DND-41 (cell line): ENCODE data around the gene MTG2.

Experiments
- ATAC-seq: fragments of 200-7000 bp; cut with Tn5 transposase; 3 replicates; pipeline ENCODE4 v1.9.1; 2021; ENCODE audit warnings: low read depth; ENCODE audit not compliant: insufficient read depth
- DNase-seq: peaks from one replicate; pipeline ENCODE4 v3.0.0-alpha.2; 2020
- H2AFZ ChIP-seq: 2 replicates; pipeline ENCODE4 v1.6.0; 2012; ENCODE audit warnings: low read depth, low read length
- H3K27ac ChIP-seq: 2 replicates; pipeline ENCODE4 v1.5.1; 2012; ENCODE audit warnings: low read length, inconsistent platforms
- H3K27me3 ChIP-seq: fragments of 200-600 bp; sonication (generic); 2 replicates; pipeline ENCODE4 v1.6.0; 2012; ENCODE audit warnings: low read length, mild to moderate bottlenecking, inconsistent platforms; ENCODE audit not compliant: insufficient read depth, poor library complexity
- H3K36me3 ChIP-seq: 2 replicates; pipeline ENCODE4 v1.5.1; 2012; ENCODE audit warnings: low read length, inconsistent platforms; ENCODE audit not compliant: insufficient read depth
- H3K4me1 ChIP-seq: 2 replicates; pipeline ENCODE4 v1.5.1; 2012; ENCODE audit warnings: mild to moderate bottlenecking, low read length; ENCODE audit not compliant: insufficient read depth
- H3K4me2 ChIP-seq: 2 replicates; pipeline ENCODE4 v1.6.0; 2012; ENCODE audit warnings: mild to moderate bottlenecking, moderate library complexity, low read length, inconsistent platforms; ENCODE audit not compliant: insufficient read depth
- H3K4me3 ChIP-seq, 2 experiments: fragments of 200-600 bp in 1 of 2; shearing (Covaris generic) in 1 of 2; 2 replicates each; pipeline ENCODE4 v1.5.1; 2012 to 2016; ENCODE audit warnings: inconsistent platforms in 2 of 2, low read length in 2 of 2, mild to moderate bottlenecking in 2 of 2, low read depth in 1 of 2, moderate library complexity in 1 of 2
- H3K79me2 ChIP-seq: 2 replicates; pipeline ENCODE4 v1.6.0; 2012; ENCODE audit warnings: low read length, inconsistent platforms; ENCODE audit not compliant: insufficient read depth
- H3K9ac ChIP-seq: 2 replicates; pipeline ENCODE4 v1.6.0; 2012; ENCODE audit warnings: low read depth, mild to moderate bottlenecking, inconsistent platforms, low read length, moderate library complexity
- H3K9me3 ChIP-seq: 2 replicates; pipeline ENCODE4 v1.5.1; 2012; ENCODE audit warnings: low read length, moderate library complexity, mild to moderate bottlenecking, inconsistent platforms; ENCODE audit not compliant: insufficient read depth, severe bottlenecking
- H4K20me1 ChIP-seq: 2 replicates; pipeline ENCODE4 v1.6.0; 2012; ENCODE audit warnings: low read length; ENCODE audit not compliant: insufficient read depth
- CTCF ChIP-seq: IDR thresholded peaks from 2 replicates; pipeline ENCODE4 v1.5.1; 2012; ENCODE audit warnings: borderline replicate concordance, low read length, moderate library complexity, mild to moderate bottlenecking; ENCODE audit not compliant: poor library complexity, severe bottlenecking; ENCODE audit errors: extremely low read depth
- EZH2 ChIP-seq: IDR thresholded peaks from 3 replicates; pipeline ENCODE4 v1.6.1; 2012; ENCODE audit warnings: borderline replicate concordance, low read depth, mild to moderate bottlenecking, moderate library complexity, low read length, inconsistent platforms; ENCODE audit not compliant: severe bottlenecking

The MTG2 gene

GRCh38 chr20:62201173-62202082 lies 18.6 kb downstream of the MTG2 start:
- Histone ChIP-seq H3K27ac (no peak overlapping the region), H3K9ac (no peak overlapping the region), H4K20me1 (peaks cover 25% of the 10 kb centered on the region), H3K36me3 (peaks cover 64% of the 10 kb centered on the region), H3K9me3 (no peaks in the 10 kb centered on the region), H2AFZ (no peak overlapping the region), H3K4me3 (no peak overlapping the region), H3K4me1 (no peaks in the 10 kb centered on the region), H3K79me2 (no peaks in the 10 kb centered on the region), H3K27me3 (no peaks in the 10 kb centered on the region), H3K4me2 (no peak overlapping the region)
- no peak for TF ChIP-seq EZH2
- TF ChIP-seq CTCF = no peak
- DNase-seq = no peak
- no peak for ATAC-seq

GRCh38 chr20:62202083-62202395 lies 19.2 kb downstream of the MTG2 start:
- Histone ChIP-seq H3K9me3 (no peaks in the 10 kb centered on the region), H3K36me3 (peaks cover 62% of the 10 kb centered on the region), H3K27me3 (no peaks in the 10 kb centered on the region), H3K9ac (no peak overlapping the region), H3K79me2 (no peaks in the 10 kb centered on the region), H2AFZ (no peak overlapping the region), H4K20me1 (peaks cover 26% of the 10 kb centered on the region), H3K4me1 (no peaks in the 10 kb centered on the region), H3K4me2 (no peak overlapping the region), H3K27ac (no peak overlapping the region), H3K4me3 (no peak overlapping the region)
- TF ChIP-seq CTCF = no peak
- TF ChIP-seq EZH2 = no peak
- DNase-seq = no peak
- ATAC-seq = no peak

GRCh38 chr20:62202676-62203377 lies 20.0 kb downstream of the MTG2 start:
- Histone ChIP-seq H3K36me3 (peaks cover 55% of the 10 kb centered on the region), H3K9me3 (no peaks in the 10 kb centered on the region), H3K4me3 (no peak overlapping the region), H3K79me2 (no peaks in the 10 kb centered on the region), H2AFZ (no peak overlapping the region), H3K4me1 (no peaks in the 10 kb centered on the region), H3K27ac (no peak overlapping the region), H3K4me2 (no peak overlapping the region), H3K27me3 (no peaks in the 10 kb centered on the region), H3K9ac (no peak overlapping the region), H4K20me1 (peaks cover 28% of the 10 kb centered on the region)
- TF ChIP-seq EZH2 = no peak
- TF ChIP-seq CTCF = no peak
- ATAC-seq (no peak), DNase-seq (no peak)
